CD8-positive, alpha-beta memory T cell (primary cell): ENCODE measurements around the gene CSMD2. TPM values are rescaled to one million over a fixed set of nuclear protein-coding genes. Genes with fewer than 3 reads are reported as not detected.

Source experiments
- CTCF ChIA-PET: fragments of 350-600 bp; sonication (Branson Sonifier 250); formaldehyde crosslinking; loops from one replicate; lab custom pipeline; 2021; ENCODE audit warnings: antibody characterized with exemption; lab: Charles Lee
- POLR2A ChIA-PET: fragments of 350-600 bp; sonication (Branson Sonifier 250); formaldehyde crosslinking; loops from one replicate; lab custom pipeline; 2021; ENCODE audit warnings: antibody characterized with exemption; lab: Charles Lee
- DNase-seq, 5 donors: peaks; one replicate each; pipeline versions ENCODE4 v3.0.0 to v3.0.0-alpha.2; 2020 to 2022; ENCODE audit warnings: mixed read lengths in 1 of 5
- H3K27ac ChIP-seq: one replicate; pipeline ENCODE4 v1.7.0; 2013; ENCODE audit warnings: low read depth, mild to moderate bottlenecking, low read length, moderate library complexity
- H3K27me3 ChIP-seq: 2 replicates; pipeline ENCODE4 v1.7.0; 2013; ENCODE audit warnings: low read length, mild to moderate bottlenecking; ENCODE audit not compliant: insufficient read depth, poor library complexity, severe bottlenecking
- H3K36me3 ChIP-seq: 2 replicates; pipeline ENCODE4 v1.7.0; 2013; ENCODE audit warnings: mild to moderate bottlenecking, low read length, moderate library complexity; ENCODE audit not compliant: insufficient read depth
- H3K4me1 ChIP-seq: 2 replicates; pipeline ENCODE4 v1.7.0; 2013; ENCODE audit warnings: mild to moderate bottlenecking, low read length, moderate library complexity; ENCODE audit not compliant: insufficient read depth
- H3K4me3 ChIP-seq: 2 replicates; pipeline ENCODE4 v1.7.0; 2013; ENCODE audit warnings: mild to moderate bottlenecking, low read length
- H3K9me3 ChIP-seq: 2 replicates; pipeline ENCODE4 v1.7.0; 2013; ENCODE audit warnings: mild to moderate bottlenecking, low read length
- H3K27ac Mint-ChIP-seq, 8 donors: one replicate each; pipeline ENCODE4 v1.8.0; 2020 to 2021; ENCODE audit warnings: mixed read lengths in 8 of 8, mild to moderate bottlenecking in 6 of 8, inconsistent platforms in 3 of 8, moderate library complexity in 3 of 8
- H3K27me3 Mint-ChIP-seq, 2 donors: one replicate each; pipeline ENCODE4 v1.8.0; 2020 to 2021; ENCODE audit warnings: mixed read lengths in 2 of 2, mild to moderate bottlenecking in 1 of 2, moderate library complexity in 1 of 2
- H3K36me3 Mint-ChIP-seq, 3 donors: one replicate each; pipeline ENCODE4 v1.8.0; 2020 to 2021; ENCODE audit warnings: mixed read lengths in 3 of 3, inconsistent platforms in 1 of 3, mild to moderate bottlenecking in 1 of 3
- H3K4me1 Mint-ChIP-seq, 3 donors: one replicate each; pipeline ENCODE4 v1.8.0; 2020 to 2021; ENCODE audit warnings: mixed read lengths in 3 of 3, inconsistent platforms in 1 of 3, mild to moderate bottlenecking in 1 of 3
- H3K4me3 Mint-ChIP-seq, 7 donors: one replicate each; pipeline ENCODE4 v1.8.0; 2020 to 2021; ENCODE audit warnings: mixed read lengths in 7 of 7, mild to moderate bottlenecking in 6 of 7, moderate library complexity in 4 of 7, inconsistent platforms in 2 of 7
- H3K9me3 Mint-ChIP-seq, 5 donors: one replicate each; pipeline ENCODE4 v1.8.0; 2020 to 2022; ENCODE audit warnings: mixed read lengths in 5 of 5, mild to moderate bottlenecking in 3 of 5, moderate library complexity in 2 of 5, inconsistent platforms in 1 of 5
- polyA plus RNA-seq: library from polyadenylated mRNA; unstranded; fragments of 300-500 nt; fragmentation: Illumina TruSeq; gene quantifications from one replicate; pipeline ENCODE4 v1.2.3, GENCODE V29; 2021
- total RNA-seq, 2 experiments: library from RNA; stranded (reverse); gene quantifications; one replicate each; pipeline ENCODE4 v1.2.3, GENCODE V29; 2021

The CSMD2 gene
- total and polyA plus RNA-seq, 3 experiments from 2014 or later = not detected

- POLR2A ChIA-PET = no interaction called here
- Histone ChIP-seq H3K4me1 (no peaks in the 10 kb centered on the region), H3K27me3 (peaks cover 16% of the 10 kb centered on the region), H3K9me3 (no peaks in the 10 kb centered on the region), H3K27ac (no peak overlapping the region), H3K4me3 (no peak overlapping the region), H3K36me3 (no peaks in the 10 kb centered on the region)
- Mint-ChIP-seq H3K4me1 (peaks cover 4 to 18% (median 9%) of the 10 kb centered on the region in 3 donors), H3K36me3 (peaks cover 0 to 1% (median 0%) of the 10 kb centered on the region in 3 donors), H3K27ac (no peak overlapping the region), H3K9me3 (peaks cover 0 to 10% (median 0%) of the 10 kb centered on the region in 5 donors), H3K27me3 (peaks cover 49 to 67% of the 10 kb centered on the region in 2 donors), H3K4me3 (no peak overlapping the region)
- CTCF ChIA-PET = no interaction called here
- DNase-seq = no peak
These were observed 1.2 kb upstream of the CSMD2 start for GRCh38 chr1:34166191-34166624.

GRCh38 chr1:34165422-34165921, 442 bp upstream of the CSMD2 start:
- peaks cover 0 to 8% (median 0%) of the 10 kb centered on the region in 5 donors for H3K9me3 Mint-ChIP-seq
- no peak overlapping the region for H3K27ac Mint-ChIP-seq
- DNase-seq = no peak
- Histone ChIP-seq H3K27ac (no peak overlapping the region), H3K9me3 (no peaks in the 10 kb centered on the region), H3K27me3 (peaks cover 18% of the 10 kb centered on the region), H3K4me3 (no peak overlapping the region), H3K36me3 (no peaks in the 10 kb centered on the region), H3K4me1 (no peaks in the 10 kb centered on the region)
- H3K27me3 Mint-ChIP-seq = peaks cover 47 to 67% of the 10 kb centered on the region in 2 donors
- POLR2A ChIA-PET = no interaction called here
- CTCF ChIA-PET = no interaction called here
- H3K4me1 Mint-ChIP-seq = peaks cover 4 to 18% (median 9%) of the 10 kb centered on the region in 3 donors
- peaks cover 0 to 1% (median 0%) of the 10 kb centered on the region in 3 donors for H3K36me3 Mint-ChIP-seq
- H3K4me3 Mint-ChIP-seq = peak overlapping the region in 2 of 7 donors; percentile 12 to 13

GRCh38 chr1:34163792-34164731, 968 bp downstream of the CSMD2 start:
- ChIA-PET POLR2A (no interaction called here), CTCF (no interaction called here)
- H3K9me3 Mint-ChIP-seq = peaks cover 0 to 8% (median 0%) of the 10 kb centered on the region in 5 donors
- peak overlapping the region in 3 of 7 donors; percentile 20 to 68 (median 38) for H3K4me3 Mint-ChIP-seq
- H3K27me3 Mint-ChIP-seq = peaks cover 57 to 74% of the 10 kb centered on the region in 2 donors
- no peaks in the 10 kb centered on the region for H3K36me3 ChIP-seq
- H3K27me3 ChIP-seq = peaks cover 18% of the 10 kb centered on the region
- DNase-seq = no peak
- H3K36me3 Mint-ChIP-seq = peaks cover 0 to 1% (median 0%) of the 10 kb centered on the region in 3 donors
- H3K27ac ChIP-seq = no peak overlapping the region
- no peak overlapping the region for H3K4me3 ChIP-seq
- peaks cover 4 to 18% (median 9%) of the 10 kb centered on the region in 3 donors for H3K4me1 Mint-ChIP-seq
- no peaks in the 10 kb centered on the region for H3K4me1 ChIP-seq
- H3K9me3 ChIP-seq = no peaks in the 10 kb centered on the region
- no peak overlapping the region for H3K27ac Mint-ChIP-seq

GRCh38 chr1:34162852-34163766, 1.9 kb downstream of the CSMD2 start:
- peaks cover 57 to 77% of the 10 kb centered on the region in 2 donors for H3K27me3 Mint-ChIP-seq
- peaks cover 11% of the 10 kb centered on the region for H3K27me3 ChIP-seq
- ChIA-PET CTCF (no interaction called here), POLR2A (no interaction called here)
- H3K4me1 ChIP-seq = no peaks in the 10 kb centered on the region
- H3K4me3 Mint-ChIP-seq = peak overlapping the region in 5 of 7 donors; percentile 15 to 68 (median 38)
- H3K27ac Mint-ChIP-seq = no peak overlapping the region
- no peaks in the 10 kb centered on the region for H3K36me3 ChIP-seq
- no peak for DNase-seq
- peaks cover 0 to 7% (median 0%) of the 10 kb centered on the region in 5 donors for H3K9me3 Mint-ChIP-seq
- H3K4me1 Mint-ChIP-seq = peaks cover 4 to 18% (median 9%) of the 10 kb centered on the region in 3 donors
- no peak overlapping the region for H3K4me3 ChIP-seq
- H3K36me3 Mint-ChIP-seq = peaks cover 0 to 1% (median 0%) of the 10 kb centered on the region in 3 donors
- H3K9me3 ChIP-seq = no peaks in the 10 kb centered on the region
- no peak overlapping the region for H3K27ac ChIP-seq

GRCh38 chr1:34156739-34157138, 8.3 kb downstream of the CSMD2 start:
- Histone ChIP-seq H3K27me3 (peaks cover 3% of the 10 kb centered on the region), H3K27ac (no peak overlapping the region), H3K4me3 (no peak overlapping the region), H3K4me1 (no peaks in the 10 kb centered on the region), H3K9me3 (no peaks in the 10 kb centered on the region), H3K36me3 (no peaks in the 10 kb centered on the region)
- Mint-ChIP-seq H3K4me3 (no peak overlapping the region), H3K36me3 (no peaks in the 10 kb centered on the region), H3K27ac (no peak overlapping the region), H3K9me3 (no peaks in the 10 kb centered on the region), H3K27me3 (peaks cover 30 to 49% of the 10 kb centered on the region in 2 donors), H3K4me1 (peaks cover 0 to 3% (median 0%) of the 10 kb centered on the region in 3 donors)
- ChIA-PET POLR2A (no interaction called here), CTCF (no interaction called here)
- no peak for DNase-seq

GRCh38 chr1:34155860-34156259, 9.2 kb downstream of the CSMD2 start:
- peaks cover 23 to 44% of the 10 kb centered on the region in 2 donors for H3K27me3 Mint-ChIP-seq
- POLR2A ChIA-PET = no interaction called here

GRCh38 chr1:34153246-34153645, 11.8 kb downstream of the CSMD2 start:
- no peak overlapping the region for H3K4me3 Mint-ChIP-seq
- H3K4me3 ChIP-seq = no peak overlapping the region
- H3K27me3 ChIP-seq = no peaks in the 10 kb centered on the region
- no peaks in the 10 kb centered on the region for H3K9me3 ChIP-seq
- ChIA-PET POLR2A (no interaction called here), CTCF (no interaction called here)
- DNase-seq = no peak
- no peaks in the 10 kb centered on the region for H3K4me1 Mint-ChIP-seq
- H3K36me3 ChIP-seq = no peaks in the 10 kb centered on the region
- no peaks in the 10 kb centered on the region for H3K36me3 Mint-ChIP-seq
- peaks cover 11 to 18% of the 10 kb centered on the region in 2 donors for H3K27me3 Mint-ChIP-seq
- no peak overlapping the region for H3K27ac ChIP-seq
- H3K9me3 Mint-ChIP-seq = no peaks in the 10 kb centered on the region
- H3K27ac Mint-ChIP-seq = no peak overlapping the region
- no peaks in the 10 kb centered on the region for H3K4me1 ChIP-seq

More at GRCh38 chr1:34155860-34156259, 9.2 kb downstream of the CSMD2 start:
- Histone ChIP-seq H3K4me3 (no peak overlapping the region), H3K36me3 (no peaks in the 10 kb centered on the region), H3K4me1 (no peaks in the 10 kb centered on the region), H3K9me3 (no peaks in the 10 kb centered on the region), H3K27ac (no peak overlapping the region), H3K27me3 (no peaks in the 10 kb centered on the region)
- H3K36me3 Mint-ChIP-seq = no peaks in the 10 kb centered on the region
- CTCF ChIA-PET = no interaction called here
- no peak overlapping the region for H3K27ac Mint-ChIP-seq
- H3K9me3 Mint-ChIP-seq = no peaks in the 10 kb centered on the region
- DNase-seq = no peak
- H3K4me3 Mint-ChIP-seq = no peak overlapping the region
- H3K4me1 Mint-ChIP-seq = no peaks in the 10 kb centered on the region
